ENCODE measurements around the gene COL18A1. TPM values are rescaled to one million over a fixed set of nuclear protein-coding genes. Genes with fewer than 3 reads are reported as not detected.

Gene COL18A1
- total RNA-seq, 1 experiment from 2014 or later: 3.3 TPM

DNA sequence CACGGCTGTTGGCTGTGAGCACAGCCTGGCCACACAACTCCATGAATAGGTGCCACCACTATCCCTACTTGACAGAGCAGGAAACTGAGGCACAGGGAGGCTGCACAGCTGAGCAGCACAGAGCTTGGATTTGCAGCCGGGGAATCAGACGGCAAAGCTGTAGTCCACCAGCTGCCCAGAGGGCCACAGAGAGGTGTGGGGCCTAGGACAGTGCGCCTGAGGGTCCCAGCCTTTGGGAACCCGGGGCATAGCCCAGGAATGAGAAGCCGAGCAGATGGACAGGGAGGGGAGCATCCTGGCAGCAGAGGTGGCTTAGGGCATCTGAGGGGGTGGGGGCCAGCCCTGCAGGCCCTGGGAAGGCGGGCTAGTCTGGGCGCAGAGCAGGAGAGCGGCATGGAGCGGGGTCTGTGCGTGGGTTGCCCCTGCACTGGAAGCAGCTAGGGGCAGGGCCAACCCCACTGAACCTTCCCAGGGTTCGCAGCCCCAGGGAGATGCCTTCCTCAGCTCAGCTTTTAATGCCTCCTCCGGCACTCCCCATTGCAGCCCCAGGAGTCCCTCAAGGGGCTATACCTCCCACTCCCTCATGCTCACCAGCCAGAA is 46.2 kb upstream of the COL18A1 start:
- no peaks in the 10 kb centered on the region for H3K4me1 ChIP-seq (ENCODE audit: insufficient read depth, low read length, poor library complexity, severe bottlenecking)
- POLR2A ChIA-PET (ENCODE audit: low non-redundant PET): no interaction called here
- H3K4me3 ChIP-seq (ENCODE audit: low read depth, low read length, poor library complexity, severe bottlenecking): no peak overlapping the region
- no peaks in the 10 kb centered on the region for H3K27me3 ChIP-seq (replicated peaks; ENCODE audit: insufficient read depth, low read depth, low read length, poor library complexity)
- TF ChIP-seq EZH2 (IDR thresholded peaks at IDR 0.05; ENCODE audit: borderline replicate concordance, low read depth, low read length, poor library complexity, severe bottlenecking): no peak
- TF ChIP-seq, protein P1, sequence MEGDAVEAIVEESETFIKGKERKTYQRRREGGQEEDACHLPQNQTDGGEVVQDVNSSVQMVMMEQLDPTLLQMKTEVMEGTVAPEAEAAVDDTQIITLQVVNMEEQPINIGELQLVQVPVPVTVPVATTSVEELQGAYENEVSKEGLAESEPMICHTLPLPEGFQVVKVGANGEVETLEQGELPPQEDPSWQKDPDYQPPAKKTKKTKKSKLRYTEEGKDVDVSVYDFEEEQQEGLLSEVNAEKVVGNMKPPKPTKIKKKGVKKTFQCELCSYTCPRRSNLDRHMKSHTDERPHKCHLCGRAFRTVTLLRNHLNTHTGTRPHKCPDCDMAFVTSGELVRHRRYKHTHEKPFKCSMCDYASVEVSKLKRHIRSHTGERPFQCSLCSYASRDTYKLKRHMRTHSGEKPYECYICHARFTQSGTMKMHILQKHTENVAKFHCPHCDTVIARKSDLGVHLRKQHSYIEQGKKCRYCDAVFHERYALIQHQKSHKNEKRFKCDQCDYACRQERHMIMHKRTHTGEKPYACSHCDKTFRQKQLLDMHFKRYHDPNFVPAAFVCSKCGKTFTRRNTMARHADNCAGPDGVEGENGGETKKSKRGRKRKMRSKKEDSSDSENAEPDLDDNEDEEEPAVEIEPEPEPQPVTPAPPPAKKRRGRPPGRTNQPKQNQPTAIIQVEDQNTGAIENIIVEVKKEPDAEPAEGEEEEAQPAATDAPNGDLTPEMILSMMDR (conservative IDR thresholded peaks at IDR 0.05; ENCODE audit: low read depth, low read length): no peak
- no peaks in the 10 kb centered on the region for H3K36me3 ChIP-seq (ENCODE audit: insufficient read depth, low read length, poor library complexity, severe bottlenecking)
- CTCF ChIA-PET: no interaction called here
- no TSS peak for BruUV-seq (replicated peaks)
- intact Hi-C loops (cut with micrococcal nuclease; ENCODE audit: unreplicated experiment): no loop called here
- H3K27ac ChIP-seq (ENCODE audit: low read depth, low read length, poor library complexity, severe bottlenecking): no peak overlapping the region
- H3K9me3 ChIP-seq (ENCODE audit: low read depth, low read length, poor library complexity, severe bottlenecking): no peaks in the 10 kb centered on the region
- DNase-seq (ENCODE audit: low spot score): no peak

DNA sequence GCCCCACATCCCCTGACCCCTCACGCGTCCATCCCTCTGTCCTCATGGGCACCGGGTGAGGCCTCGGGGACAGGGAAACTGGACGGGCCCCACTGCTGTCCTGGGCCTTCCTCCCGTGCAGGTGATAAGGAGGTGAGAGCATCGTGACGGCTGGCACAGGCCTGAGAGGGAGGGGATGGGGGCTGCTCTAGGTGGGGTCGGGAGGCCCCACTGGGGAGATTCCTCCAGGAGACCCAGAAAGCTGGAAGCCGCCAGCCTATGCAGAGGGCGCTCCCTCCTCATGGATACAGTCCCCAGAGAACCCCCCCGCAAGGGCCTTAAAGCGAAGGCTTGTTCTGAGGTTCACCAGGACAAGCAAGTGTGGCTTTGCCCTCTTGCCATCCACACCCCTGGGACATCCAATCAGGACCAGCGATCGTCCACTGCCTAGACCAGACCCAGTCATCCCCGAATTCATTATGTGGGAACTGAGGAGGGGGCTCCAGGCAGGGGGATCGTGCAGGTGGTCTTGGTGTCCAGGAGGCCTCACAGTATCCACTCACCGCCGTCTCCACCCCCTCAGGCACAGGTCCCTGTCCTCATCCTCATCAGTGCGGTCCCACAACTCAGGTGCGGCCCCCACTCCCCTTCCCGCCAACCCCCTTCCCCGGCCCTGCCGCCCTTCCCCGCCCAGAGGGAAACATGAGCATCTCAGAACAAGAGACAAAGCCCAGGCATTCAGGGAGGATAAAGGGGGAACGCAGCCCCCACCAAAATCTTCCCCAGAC is 45.3 kb upstream of the COL18A1 start:
- H3K27ac ChIP-seq (ENCODE audit: low read depth, low read length, poor library complexity, severe bottlenecking): no peak overlapping the region
- no peaks in the 10 kb centered on the region for H3K36me3 ChIP-seq (ENCODE audit: insufficient read depth, low read length, poor library complexity, severe bottlenecking)
- no peak for TF ChIP-seq EZH2 (IDR thresholded peaks at IDR 0.05; ENCODE audit: borderline replicate concordance, low read depth, low read length, poor library complexity, severe bottlenecking)
- TF ChIP-seq, protein P1 (conservative IDR thresholded peaks at IDR 0.05; ENCODE audit: low read depth, low read length): no peak
- H3K9me3 ChIP-seq (ENCODE audit: low read depth, low read length, poor library complexity, severe bottlenecking): no peaks in the 10 kb centered on the region
- ChIA-PET CTCF (no interaction called here), POLR2A (ENCODE audit: low non-redundant PET) (no interaction called here)
- H3K4me3 ChIP-seq (ENCODE audit: low read depth, low read length, poor library complexity, severe bottlenecking): no peak overlapping the region
- H3K27me3 ChIP-seq (replicated peaks; ENCODE audit: insufficient read depth, low read depth, low read length, poor library complexity): no peaks in the 10 kb centered on the region
- H3K4me1 ChIP-seq (ENCODE audit: insufficient read depth, low read length, poor library complexity, severe bottlenecking): no peaks in the 10 kb centered on the region
- intact Hi-C loops (cut with micrococcal nuclease; ENCODE audit: unreplicated experiment): no loop called here
- BruUV-seq (replicated peaks): no TSS peak
- no peak for DNase-seq (ENCODE audit: low spot score)

DNA sequence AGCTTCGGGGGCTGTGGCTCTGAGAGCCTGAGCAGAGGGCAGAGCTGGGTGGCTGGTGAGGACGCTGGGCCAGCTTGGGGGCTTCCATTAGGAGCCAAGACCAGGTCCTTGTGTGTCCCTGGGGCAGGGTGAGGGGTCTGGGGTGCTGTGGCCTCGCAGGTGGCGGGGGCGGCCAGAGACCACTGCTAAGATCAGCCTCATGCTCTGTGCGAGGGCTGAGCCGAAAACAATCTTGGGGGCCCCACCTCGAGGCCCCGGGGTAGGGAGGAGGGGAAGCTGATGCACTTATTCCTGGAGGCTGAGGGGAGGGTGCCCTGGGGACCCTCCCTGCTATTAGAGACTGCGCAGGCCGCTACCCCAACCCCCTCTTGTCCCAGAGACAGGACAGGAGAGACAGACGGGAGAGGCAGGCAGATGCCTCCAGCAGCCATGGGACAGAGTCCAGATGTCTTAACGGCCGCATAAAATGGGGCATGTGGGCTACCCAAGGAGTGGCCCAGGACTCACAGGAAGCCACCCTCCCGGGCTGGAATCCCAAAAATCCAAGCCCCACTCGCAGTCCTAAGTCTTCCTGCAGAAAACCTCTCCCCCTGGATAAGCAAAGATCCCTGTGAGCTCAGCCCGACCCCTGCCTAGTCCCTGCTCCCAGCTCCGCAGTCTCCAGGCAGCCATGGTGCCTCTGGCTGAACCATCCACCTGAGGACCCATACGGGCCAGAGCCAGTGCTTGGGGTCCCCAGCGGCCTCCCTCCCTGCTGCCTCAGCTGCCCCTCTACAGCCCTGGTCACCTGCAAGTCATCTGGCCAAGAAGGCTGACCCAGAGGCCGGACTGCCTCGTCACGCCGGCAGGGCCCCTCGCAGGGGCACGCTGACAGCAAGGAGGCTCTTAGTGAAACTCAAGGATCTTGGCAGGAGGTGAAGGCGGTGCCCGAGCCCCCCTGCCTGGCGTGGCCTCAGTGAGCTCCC is 43.6 kb upstream of the COL18A1 start:
- BruUV-seq (replicated peaks): no TSS peak
- intact Hi-C loops (cut with micrococcal nuclease; ENCODE audit: unreplicated experiment): no loop called here
- no peak for DNase-seq (ENCODE audit: low spot score)

More for the DNA sequence above, 43.6 kb upstream of the COL18A1 start:
- no peak for TF ChIP-seq EZH2 (IDR thresholded peaks at IDR 0.05; ENCODE audit: borderline replicate concordance, low read depth, low read length, poor library complexity, severe bottlenecking)
- TF ChIP-seq, protein P1 (conservative IDR thresholded peaks at IDR 0.05; ENCODE audit: low read depth, low read length): no peak
- Histone ChIP-seq H3K27ac (ENCODE audit: low read depth, low read length, poor library complexity, severe bottlenecking) (no peak overlapping the region), H3K4me1 (ENCODE audit: insufficient read depth, low read length, poor library complexity, severe bottlenecking) (no peaks in the 10 kb centered on the region), H3K36me3 (ENCODE audit: insufficient read depth, low read length, poor library complexity, severe bottlenecking) (no peaks in the 10 kb centered on the region), H3K9me3 (ENCODE audit: low read depth, low read length, poor library complexity, severe bottlenecking) (no peaks in the 10 kb centered on the region), H3K4me3 (ENCODE audit: low read depth, low read length, poor library complexity, severe bottlenecking) (no peak overlapping the region), H3K27me3 (replicated peaks; ENCODE audit: insufficient read depth, low read depth, low read length, poor library complexity) (no peaks in the 10 kb centered on the region)
- CTCF ChIA-PET: interaction anchor here (0.5 kb wide), 1 partner anchor 606 kb away, joined by 8 read pairs; no protein-coding TSS in a partner anchor
- POLR2A ChIA-PET (ENCODE audit: low non-redundant PET): no interaction called here
